ENCODE measurements around the gene MAB21L4.

The MAB21L4 gene

DNA sequence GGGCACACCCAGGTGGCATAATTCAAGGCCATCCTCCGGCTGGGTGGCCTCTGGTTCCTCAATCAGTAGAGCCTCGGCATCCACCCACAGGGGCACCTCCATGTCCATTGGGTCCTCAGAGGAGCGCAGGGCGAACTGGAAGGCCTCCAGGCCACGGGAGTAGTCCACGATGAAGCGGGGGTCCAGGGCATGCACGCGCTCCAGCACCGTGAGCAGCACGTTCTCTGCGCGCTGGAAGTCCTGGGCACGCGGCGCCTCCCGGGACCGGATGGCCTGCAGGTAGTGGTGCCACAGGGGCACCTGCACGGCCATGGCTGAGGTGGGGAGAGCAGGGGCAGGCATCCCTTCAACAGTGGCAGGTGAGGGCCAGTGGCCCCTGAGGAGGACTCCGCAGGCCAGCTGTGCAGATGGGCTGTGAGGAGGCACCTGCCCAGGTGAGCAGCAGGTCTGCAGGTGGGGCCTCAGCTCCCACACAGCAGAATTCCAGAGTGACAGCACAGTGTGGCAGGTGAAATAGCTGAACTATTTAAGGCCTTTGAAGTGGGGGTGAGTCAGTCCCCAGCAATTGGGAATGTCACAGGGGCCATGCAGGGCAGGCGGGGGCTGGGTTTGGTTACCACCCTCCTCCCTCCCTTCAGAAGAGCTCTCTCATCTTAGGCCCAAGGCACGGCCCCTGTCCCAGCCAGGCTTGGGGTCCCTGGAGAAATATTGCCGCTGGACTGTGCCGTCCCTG, at the start of gene MAB21L4:
TSS of gene MAB21L4 (minus strand) at position 501 of the 733 bp plus-strand sequence. CDS start at position 342, 159 bp downstream.
- DNase-seq: no peak

DNA sequence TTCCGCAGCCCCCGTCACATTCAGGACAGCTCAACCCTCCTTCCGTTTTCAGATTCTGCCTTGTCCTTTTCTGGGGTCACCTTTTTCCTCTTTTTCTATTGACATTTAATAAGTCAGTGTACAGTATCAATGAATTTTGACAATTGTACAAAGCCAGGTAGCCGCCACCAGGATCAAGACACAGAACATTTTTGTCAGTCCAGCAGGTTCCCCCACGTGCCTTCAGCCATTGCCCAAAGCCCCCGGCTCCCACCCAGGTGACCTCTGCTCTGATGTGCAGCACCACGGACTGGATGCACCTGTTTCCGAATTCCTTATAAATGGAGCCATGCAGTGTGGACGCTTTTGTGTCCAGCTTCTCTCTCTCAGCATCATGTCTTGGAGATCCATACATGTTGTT, 40.1 kb upstream of the MAB21L4 start:
- no peak for DNase-seq

DNA sequence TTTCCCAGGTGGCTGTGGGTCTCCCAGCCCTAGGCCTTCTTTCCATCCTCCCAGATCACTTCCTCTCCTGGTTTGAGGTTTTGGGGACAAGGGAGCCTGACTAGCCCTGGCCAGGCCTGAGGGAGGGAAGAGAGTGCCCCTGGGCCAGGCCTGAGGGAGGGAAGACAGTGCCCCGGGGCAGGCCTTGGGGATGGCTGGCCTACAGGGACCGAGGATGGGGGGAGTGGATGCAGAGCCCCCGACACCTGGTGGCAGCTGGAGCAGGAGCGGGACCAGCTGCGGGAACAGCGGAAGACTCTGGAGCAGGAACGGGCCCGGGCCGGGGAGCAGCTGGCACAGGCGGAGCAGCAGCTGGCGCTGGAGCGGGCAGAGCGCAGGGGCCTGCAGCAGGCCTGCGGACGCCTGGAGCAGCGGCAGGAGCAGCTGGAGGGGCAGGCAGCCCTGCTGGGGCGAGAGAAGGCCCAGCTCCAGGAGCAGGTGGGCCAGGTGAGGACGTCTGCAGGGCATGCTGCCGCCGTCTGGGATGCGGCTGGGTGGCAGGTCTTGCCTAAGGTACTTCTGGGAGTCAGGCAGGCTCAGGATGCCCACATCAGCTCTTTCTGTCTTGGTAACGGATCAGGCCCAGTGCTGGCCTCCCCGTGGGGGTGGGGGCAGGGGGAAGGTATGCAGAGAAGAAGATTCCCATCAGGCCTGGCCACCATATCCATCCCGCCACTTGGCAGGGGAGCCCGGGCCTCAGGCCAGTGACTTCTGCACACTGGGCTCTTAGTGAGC, 39.3 kb upstream of the MAB21L4 start:
- no peak for DNase-seq

DNA sequence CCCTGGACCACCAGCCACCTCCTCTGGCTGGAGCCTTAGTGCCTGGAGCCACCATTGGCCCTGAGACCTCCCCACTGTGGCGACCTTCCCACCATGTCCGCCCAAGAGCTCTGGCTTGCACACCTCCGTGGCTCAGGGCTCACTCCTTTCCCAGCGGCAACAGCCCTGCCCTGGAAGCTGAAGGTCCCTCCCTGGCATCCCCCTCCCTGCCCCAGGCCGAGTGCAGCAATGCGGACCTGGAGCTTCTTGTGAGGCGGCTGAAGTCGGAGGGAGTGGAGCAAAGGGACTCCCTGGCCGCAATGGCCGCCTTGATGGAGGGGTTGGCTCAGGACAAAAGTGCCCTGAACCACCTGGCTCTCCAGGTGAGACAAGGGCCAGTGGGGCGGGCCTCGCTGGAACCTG, 38.7 kb upstream of the MAB21L4 start:
- no peak for DNase-seq

DNA sequence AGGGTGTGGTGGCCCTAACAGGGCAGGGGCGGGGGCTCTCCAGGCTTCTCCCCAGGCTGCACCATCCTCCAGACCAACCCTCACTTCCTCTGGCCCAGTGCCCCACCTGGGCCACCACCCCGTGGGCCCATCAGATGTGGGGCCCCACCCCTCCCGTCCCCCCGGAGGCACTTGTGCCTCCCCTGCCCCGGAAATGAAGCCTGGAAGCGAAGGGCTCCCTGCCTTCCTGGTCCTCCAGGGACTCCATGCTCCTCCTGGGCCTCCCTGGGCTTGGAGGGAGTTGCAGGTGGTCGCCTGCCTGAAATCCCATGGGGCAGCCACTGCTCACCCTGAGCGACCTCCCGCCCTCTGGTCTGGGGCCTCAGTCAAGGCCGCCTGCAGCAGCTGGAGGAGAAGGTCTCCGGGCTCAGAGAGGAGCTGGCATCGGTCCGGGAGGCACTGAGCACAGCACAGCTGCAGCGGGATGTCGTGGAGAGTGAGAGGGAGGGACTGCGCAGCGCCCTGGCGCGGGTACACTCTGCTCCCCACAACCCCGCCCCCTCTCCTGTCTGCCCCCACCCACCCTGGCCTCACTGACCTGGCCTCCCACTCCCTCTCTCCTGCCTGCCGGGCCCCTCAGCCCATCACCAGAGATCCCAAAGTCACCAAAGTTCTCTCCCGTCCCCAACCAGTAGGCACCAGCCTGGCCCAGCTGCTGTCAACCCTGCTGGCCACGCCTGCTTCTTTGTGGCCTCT, 38.2 kb upstream of the MAB21L4 start:
- no peak for DNase-seq

DNA sequence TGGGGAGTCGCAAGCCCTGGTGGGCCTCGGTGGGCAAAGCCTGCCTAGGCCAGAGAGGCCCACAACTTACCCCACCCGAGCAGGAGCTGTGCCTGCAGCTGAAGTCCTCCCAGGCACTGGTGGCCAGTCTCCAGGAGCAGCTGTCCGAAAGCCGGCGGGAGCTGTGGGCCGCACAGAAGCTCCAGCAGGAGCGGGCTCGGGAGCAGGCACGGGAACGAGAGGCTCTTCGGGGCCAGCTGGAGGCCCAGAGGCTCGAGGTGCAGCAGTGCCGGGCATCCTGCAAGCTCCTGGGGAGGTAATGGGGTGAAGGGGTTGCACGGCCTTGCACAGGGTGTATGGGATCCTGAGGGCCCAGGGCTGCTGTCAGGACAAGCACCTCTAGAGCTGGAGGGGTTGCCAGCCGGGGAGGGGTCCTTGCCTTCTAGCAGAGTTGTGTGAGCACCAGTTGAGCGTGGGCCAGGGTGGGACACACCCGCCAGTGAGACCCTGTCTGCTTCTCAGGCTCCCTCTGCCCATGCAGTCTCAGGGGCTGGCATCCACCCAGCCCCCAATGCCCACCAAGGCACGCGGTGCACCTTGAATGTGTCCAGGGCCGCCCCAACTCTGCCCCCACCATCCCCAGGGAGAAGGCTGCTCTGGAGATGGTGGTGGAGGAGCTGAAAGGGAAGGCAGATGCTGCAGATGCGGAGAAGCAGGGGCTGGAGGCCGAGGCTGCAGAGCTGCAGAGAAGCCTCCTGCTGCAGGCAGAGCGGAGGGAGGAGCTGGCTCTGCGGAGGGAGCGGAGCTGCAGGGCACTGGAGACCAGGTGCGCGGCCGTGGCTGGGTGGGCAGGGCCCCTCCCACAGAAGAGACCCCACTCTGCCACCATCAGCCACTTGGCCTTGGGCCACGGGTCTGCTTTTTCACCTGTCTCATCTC, 37.4 kb upstream of the MAB21L4 start:
- no peak for DNase-seq

DNA sequence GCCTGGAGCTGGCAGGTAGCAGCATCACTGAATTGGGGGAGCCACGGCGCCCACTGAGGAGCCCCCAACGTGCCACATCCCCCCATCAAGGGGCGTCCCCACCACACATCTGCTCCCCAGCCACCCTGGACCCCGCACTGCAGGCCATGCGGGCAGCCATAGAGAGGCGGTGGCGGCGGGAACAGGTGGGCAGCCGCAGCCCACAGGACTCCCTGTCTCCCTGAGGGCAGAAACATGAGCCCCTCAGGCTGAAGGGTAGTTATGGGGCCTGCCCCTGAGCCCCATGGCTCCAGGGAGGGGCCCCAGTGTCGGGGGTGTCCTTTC, 36.7 kb upstream of the MAB21L4 start:
- no peak for DNase-seq

DNA sequence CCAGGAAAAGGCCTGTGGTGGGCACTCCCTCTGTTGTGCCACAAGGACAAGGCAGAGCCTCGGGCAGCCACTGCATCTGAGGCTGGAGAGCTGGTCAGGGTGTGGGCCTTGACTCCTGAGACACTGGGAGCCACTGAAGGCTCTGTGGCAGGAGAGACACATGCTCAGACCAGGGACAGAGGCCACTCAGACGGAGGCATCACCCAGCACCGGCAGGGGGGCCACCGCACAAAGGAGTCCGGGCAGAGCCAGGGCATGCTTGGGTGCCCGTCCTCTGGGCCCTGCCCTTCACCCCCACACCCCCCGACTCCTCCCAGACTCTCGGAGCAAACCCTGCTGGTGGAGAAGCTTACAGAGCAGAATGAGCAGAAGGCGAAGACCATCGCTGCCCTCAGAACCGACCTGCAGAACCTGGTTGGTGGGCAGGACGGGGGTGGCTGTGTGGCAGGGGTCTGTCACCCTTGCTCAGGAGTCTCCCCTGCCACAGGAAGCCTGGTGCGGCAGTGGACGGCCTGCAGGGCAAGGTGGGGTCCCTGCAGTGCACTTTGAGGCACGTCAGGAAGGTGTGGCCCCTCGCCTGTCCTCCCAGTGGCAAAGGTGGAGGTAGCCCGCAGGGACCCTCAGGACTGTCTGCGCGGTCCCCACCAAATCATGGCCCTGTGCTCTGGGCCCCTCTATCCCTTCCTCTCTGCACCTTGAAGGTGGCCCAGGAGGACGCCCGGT, 36.2 kb upstream of the MAB21L4 start:
- DNase-seq: no peak

DNA sequence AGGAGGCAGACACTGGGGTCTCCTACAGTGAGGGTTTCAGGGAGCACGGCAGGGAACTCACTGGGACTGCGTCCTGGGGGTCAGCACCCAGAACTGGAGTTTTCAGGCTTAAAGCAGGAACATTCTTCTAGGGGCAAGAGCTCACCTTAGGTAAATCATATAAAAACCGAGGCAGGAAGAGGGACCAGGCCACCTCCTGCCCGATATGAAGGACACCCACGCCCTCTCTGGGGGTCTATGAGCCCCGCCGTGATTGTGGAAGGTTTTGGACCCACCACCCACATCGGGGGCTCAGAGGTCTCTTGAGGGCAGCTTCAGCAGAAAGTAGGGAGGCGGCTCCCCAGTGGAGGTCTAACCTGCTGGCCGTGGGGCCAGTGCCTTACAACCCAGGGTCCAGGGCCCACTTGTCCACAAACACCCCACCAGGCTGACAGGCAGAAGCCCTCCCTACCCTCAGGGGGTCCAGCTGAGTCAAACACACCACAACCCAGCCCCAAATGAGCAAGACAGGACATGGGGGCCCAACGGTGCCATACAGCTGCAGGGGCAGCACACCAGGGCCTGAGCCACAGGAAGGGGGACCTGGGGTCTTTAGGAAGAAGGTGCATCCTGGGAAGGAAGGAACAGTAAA, 35.5 kb upstream of the MAB21L4 start:
- no peak for DNase-seq

DNA sequence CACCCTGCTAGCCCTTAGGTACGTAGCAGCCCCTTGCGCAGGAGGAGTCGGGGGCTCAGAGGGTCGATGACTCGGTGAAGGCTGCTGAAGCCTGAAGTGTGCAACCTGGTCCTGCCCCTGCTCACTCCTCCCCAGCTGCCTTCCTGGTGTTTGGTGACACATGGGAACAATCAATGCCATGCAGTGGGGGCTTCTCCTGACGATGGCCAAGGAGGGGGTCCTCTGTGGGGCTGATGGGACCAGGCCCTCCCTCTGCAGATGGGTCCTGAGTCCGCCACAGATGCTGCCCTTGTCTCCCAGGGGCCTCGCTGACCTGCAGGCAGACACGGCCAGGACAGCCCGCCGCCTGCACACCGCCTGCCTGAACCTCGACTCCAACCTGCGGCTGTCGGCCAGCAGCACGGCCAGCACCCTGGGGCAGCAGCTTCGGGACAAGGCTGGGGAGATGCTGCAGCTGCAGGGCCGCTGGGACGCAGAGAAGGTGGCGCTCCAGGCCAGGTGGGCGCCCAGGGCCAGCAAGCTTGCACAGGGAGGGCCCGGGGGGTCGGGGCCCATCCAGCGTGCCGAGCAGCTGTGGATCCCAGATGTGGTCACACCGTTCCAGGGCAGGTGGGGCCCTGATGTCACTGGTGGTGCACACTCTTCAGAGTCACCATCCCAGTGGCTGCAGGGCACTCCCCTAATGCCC, 34.8 kb upstream of the MAB21L4 start:
- DNase-seq: no peak

DNA sequence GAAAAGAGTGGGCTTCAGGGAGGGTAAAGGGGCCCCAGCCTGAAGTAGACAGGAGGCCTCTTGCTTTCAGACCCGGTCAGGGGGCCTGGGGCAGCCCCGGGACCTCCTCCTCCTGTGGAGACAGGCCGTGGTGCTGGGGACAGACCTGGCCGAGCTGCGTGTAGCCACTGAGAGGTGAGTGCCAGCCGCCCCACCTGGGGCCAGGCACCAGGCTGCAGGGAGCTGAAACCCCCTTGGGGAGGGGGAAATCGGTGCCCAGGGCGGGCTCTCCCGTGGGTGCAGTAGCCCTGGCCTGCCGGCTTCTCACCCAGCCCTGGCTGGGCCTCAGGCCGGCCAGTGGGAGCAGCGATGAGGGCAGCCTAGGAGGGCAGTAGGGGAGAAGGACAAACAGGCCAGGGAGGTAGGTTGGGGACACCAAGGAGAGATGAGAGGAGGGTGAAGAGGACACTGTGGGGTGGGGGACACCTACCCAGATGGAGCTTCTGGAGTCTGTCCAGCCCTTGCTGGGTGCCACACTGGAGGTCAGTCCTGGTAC, 34.2 kb upstream of the MAB21L4 start:
- no peak for DNase-seq

DNA sequence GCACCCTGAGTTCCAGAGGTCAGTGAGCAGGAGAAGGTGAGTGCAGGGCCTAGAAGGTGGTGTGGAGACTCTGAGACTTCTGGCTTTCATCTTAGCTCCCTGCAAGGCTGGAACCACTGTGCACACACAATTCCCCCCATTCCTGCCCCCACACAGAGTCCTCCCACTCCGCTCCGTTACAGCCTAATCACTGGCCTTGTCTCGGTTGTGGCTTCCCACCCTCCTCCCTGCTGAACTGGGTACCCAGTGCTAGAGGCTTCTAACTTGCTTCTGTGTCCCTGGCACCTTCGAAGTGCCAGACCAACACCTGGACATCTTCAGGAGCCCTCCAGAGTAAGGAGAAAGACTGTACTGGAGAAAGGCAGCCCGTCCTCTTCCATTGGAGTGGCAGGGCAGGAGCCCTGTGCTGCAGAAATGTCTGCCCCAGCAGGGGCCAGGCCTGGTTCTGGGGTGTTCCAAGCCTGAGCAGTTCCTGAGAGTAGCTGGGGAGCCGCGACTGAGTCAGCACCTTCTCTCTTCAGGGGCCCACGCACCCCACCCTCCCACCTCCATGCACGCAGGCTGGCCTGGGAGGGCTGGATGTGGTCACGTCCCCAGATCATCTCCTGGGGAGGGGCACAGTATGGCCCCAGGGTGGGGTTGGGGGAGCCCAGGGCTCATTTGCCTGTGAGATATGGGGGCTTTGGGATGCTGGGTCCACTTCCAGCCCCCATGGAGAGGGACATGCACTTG, 33.6 kb upstream of the MAB21L4 start:
- no peak for DNase-seq

DNA sequence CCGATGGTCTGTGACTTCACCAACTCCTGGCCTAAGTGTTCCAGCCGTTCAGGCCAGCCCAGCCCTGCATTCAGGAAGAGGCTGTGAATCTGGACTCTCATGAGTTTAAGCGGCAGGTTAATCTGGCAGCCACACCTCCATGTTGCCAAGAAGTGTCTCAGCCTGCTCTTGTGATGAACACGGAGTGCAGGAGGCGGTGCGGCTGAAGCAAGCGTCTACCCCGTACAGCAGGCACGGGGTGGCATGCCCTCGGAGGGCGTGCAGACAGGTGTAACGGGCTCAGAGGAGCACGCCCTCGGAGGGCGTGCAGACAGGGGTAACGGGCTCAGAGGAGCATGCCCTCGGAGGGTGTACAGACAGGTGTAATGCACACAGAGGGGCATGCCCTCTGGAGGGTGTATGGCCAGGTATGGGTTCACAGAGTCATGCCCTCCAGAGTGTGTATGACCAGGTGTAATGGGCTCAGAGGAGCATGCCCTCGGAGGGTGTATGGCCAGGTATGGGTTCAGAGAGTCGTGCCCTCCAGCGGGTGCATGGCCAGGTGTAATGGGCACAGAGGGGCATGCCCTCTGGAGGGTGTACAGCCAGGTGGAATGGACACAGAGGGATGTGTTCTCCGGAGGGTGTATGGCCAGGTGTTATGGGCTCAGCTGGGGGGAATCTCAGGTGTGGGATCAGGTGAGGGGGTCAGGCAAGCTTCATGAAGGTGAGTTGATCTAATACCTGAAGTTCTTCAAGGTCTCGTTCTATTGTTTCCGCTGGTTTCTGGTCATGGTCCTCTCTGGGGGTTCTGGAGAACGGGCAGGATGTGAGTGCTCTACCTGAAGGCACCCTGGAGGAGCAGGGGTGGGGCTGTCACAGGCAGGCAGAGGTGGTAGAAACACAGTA, 32.8 kb upstream of the MAB21L4 start:
- DNase-seq: no peak

DNA sequence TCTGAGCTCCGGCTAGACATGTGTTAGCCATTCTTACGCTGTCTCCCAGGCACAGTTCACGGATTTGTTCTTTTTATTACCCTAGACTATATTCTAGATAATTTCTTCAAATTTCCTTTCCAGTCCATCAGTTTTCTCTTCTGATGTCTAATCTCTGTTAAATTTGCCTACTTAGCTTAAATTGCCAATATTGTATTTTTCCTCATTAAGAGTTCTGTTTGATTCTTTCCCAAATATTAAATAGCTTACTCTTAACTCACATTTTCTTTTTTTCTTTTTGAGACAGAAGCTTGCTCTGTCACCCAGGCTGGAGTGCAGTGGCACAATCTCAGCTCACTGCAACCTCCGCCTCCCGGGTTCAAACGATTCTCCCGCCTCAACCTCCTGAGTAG, 31.4 kb upstream of the MAB21L4 start:
- DNase-seq: no peak

DNA sequence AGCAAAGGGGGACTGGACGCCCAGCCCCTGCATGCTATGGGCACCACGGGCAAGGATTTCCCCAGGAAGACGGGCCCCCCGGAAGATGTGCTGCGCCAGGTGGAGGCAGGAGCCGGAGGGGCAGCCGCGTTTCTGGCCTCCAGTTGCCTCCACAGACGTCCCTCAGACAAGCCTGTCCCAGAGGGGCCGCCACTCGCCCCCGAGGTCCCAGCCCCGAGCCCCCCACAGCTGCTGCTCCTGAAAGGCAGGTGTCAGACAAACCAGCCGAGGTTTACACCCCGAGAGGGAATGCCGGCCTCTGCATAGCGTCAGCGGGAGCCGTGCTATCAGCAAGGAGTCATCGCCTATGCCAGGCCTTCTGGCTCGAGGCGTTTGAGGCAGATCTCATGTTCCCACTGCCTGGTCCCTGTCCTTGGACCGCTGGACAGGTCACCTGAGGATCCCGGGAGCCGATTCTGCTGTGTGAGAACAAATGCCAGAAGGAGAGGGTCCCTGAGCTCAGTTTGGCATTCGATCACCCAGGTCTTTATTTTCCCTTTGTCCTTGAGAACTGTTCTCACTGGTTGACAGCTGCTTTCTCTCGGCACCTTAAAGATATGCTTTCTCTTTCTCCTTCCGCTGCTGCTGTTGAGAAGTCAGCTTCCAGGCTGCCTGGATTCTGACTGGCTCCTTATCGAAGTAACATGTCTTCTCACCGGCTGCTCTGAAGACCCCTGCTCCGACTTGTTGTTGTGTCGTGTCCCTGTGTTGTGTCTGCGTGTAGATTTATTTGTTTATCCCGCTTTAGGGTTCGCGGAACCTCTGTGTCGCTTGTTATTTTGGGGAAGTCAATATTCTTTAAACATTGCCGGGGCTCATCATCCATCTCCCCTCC, 30.8 kb upstream of the MAB21L4 start:
- no peak for DNase-seq

DNA sequence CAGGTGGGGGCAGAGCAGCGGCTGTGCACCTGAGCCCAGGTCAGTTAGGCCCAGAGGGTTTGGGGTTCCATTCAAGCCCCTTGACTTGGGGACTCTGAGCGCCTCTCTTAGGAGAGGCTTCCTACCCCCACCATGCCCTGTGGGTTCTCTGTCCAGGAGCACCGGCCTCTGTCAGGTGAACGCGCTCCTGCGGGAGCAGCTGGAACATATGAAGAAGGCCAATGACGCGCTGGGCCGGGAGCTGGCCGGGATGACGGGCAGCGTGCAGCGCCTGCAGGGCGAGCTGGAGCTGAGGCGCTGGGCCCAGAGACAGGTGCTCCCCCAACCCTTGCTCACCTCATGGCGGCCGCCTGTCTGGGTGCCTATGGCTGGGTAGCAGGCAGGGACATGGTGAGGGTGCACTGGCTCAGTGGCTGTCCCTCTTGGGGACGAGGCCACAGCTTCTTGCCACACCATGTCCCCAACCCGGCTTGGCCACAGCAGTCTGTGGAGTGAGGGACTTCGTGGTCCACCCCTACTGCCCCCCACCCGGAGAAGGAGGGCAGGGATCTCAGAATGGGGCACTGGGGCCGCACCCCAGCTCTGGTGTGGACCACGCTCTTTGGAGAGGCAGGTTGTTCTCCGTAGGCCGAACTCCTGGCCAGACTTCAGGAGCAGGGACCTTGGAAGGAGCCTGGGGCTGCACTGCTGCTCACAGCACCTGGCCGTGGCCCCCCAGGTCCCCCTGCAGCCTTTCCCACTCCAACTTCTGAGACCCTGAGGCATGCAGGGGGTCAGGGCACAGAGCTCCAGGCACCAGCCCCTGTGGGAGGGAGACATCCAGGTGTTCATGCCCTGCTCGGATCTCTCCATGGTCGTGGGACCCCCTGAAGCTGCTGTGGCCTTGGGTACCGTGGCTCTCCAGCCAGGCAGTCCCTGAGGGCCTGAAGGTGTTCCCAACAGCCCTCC, 29.9 kb upstream of the MAB21L4 start:
- DNase-seq: no peak

DNA sequence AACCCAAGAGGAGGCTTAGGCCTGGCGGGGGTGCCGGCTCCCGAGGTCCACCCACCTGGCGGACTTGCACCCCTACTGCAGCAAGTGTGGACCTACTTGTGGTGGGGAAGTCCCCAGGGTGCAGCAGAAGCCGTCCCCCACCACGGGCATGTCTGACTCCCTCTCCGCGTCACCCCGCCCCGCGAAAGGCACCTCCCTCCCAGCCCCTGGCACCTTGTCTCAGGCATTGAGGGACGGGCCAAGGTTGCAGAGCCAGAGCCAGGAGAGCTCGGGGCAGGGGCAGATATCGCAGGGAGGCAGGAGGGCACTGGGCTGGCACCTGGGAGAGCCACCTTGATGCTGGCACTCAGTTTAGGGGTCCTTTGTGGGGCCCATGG, 29.2 kb upstream of the MAB21L4 start:
- DNase-seq: no peak

All from CD4-positive, alpha-beta T cell treated with Interleukin-21 for 1 hour (primary cell).